H1 (cell line): ENCODE results near the gene DYNLT1.

ENCODE experiments used
- GTF2F1 ChIP-seq: IDR thresholded peaks from 2 replicates; pipeline ENCODE4 v1.6.1; 2012; ENCODE audit warnings: low read depth, low read length, improper control_type of control experiment, borderline replicate concordance
- POLR2A ChIP-seq, 2 experiments: IDR thresholded peaks; 1 replicate in 1 of 2; 2 replicates in 1 of 2; pipeline ENCODE4 v1.6.1; 2011; ENCODE audit warnings: low read depth in 2 of 2, low read length in 2 of 2, mild to moderate bottlenecking in 2 of 2; ENCODE audit errors: control extremely low read depth in 1 of 2
- RFX5 ChIP-seq: IDR thresholded peaks from 2 replicates; pipeline ENCODE4 v1.6.1; 2011; ENCODE audit warnings: low read depth, low read length, improper control_type of control experiment, borderline replicate concordance
- TF ChIP-seq, protein P1 (sequence below), 3 experiments: IDR thresholded peaks; 1 replicate in 2 of 3; 2 replicates in 1 of 3; pipeline versions ENCODE4 v1.5.1 to v1.6.1; 2011; ENCODE audit warnings: low read length in 3 of 3, mild to moderate bottlenecking in 3 of 3, inconsistent platforms in 2 of 3, low read depth in 1 of 3, moderate library complexity in 1 of 3; ENCODE audit not compliant: insufficient read depth in 1 of 3; ENCODE audit errors: control extremely low read depth in 1 of 3

DNA sequence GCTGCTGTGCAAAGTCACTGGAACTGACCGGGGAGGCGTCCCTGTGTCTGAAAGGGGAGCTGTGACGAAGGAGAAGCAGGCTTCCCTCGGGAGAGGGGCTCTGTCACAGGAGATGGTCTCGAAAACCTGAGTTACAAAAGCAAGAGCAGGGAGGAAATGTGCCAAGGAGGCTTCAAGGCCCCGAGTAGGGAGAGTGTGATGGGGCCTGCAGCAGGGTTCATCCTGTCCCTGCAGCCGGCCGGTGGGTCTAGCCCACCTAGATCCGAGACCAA, 16.7 kb downstream of the DYNLT1 start:
- no peak for TF ChIP-seq POLR2A (IDR thresholded peaks at IDR 0.05; ENCODE audit: control extremely low read depth in 1 of 2, low read depth in 2 of 2, low read length in 2 of 2)
- TF ChIP-seq GTF2F1, result no peak
- no peak for TF ChIP-seq RFX5
- TF ChIP-seq, protein P1, sequence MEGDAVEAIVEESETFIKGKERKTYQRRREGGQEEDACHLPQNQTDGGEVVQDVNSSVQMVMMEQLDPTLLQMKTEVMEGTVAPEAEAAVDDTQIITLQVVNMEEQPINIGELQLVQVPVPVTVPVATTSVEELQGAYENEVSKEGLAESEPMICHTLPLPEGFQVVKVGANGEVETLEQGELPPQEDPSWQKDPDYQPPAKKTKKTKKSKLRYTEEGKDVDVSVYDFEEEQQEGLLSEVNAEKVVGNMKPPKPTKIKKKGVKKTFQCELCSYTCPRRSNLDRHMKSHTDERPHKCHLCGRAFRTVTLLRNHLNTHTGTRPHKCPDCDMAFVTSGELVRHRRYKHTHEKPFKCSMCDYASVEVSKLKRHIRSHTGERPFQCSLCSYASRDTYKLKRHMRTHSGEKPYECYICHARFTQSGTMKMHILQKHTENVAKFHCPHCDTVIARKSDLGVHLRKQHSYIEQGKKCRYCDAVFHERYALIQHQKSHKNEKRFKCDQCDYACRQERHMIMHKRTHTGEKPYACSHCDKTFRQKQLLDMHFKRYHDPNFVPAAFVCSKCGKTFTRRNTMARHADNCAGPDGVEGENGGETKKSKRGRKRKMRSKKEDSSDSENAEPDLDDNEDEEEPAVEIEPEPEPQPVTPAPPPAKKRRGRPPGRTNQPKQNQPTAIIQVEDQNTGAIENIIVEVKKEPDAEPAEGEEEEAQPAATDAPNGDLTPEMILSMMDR (IDR thresholded peaks at IDR 0.05; ENCODE audit: control extremely low read depth in 1 of 3, insufficient read depth in 1 of 3, low read depth in 1 of 3, low read length in 3 of 3), result no peak
